DOHH2 (cell line): ENCODE measurements around the gene TMA7.
"Not testable (repeated sequence)": the region's sequence is repeated elsewhere in the genome, so short reads cannot be mapped to it uniquely, and the experiment has no call there.

Experiments used
- H3F3A ChIP-seq: fragments of 200-600 bp; sonication (generic), shearing (Covaris generic); 2 replicates; pipeline ENCODE4 v1.6.0; 2016; ENCODE audit warnings: antibody characterized with exemption, mild to moderate bottlenecking; ENCODE audit not compliant: control insufficient read depth, insufficient read depth
- H3K27ac ChIP-seq: fragments of 200-600 bp; sonication (generic); 2 replicates; pipeline ENCODE4 v1.5.1; 2014; ENCODE audit warnings: low read depth, mild to moderate bottlenecking, low read length, moderate library complexity
- H3K27me3 ChIP-seq: fragments of 200-600 bp; sonication (generic); 2 replicates; pipeline ENCODE4 v1.6.1; 2014; ENCODE audit warnings: mild to moderate bottlenecking, low read length, mixed read lengths; ENCODE audit not compliant: control insufficient read depth
- H3K36me3 ChIP-seq: fragments of 200-600 bp; sonication (generic); 2 replicates; pipeline ENCODE4 v1.6.1; 2014; ENCODE audit warnings: mild to moderate bottlenecking, low read length, moderate library complexity, mixed read lengths; ENCODE audit not compliant: control insufficient read depth
- H3K4me1 ChIP-seq: fragments of 200-600 bp; sonication (generic); 2 replicates; pipeline ENCODE4 v1.6.1; 2014; ENCODE audit warnings: mild to moderate bottlenecking, low read length, mixed read lengths; ENCODE audit not compliant: control insufficient read depth
- H3K4me2 ChIP-seq: fragments of 200-600 bp; sonication (generic); 2 replicates; pipeline ENCODE4 v1.6.0; 2014; ENCODE audit warnings: mild to moderate bottlenecking, low read length, moderate library complexity
- H3K4me3 ChIP-seq: fragments of 200-600 bp; sonication (generic); 2 replicates; pipeline ENCODE4 v1.5.1; 2014; ENCODE audit warnings: mild to moderate bottlenecking, low read length, mixed read lengths
- H3K79me2 ChIP-seq: fragments of 200-600 bp; sonication (generic); 2 replicates; pipeline ENCODE4 v1.6.1; 2014; ENCODE audit warnings: mild to moderate bottlenecking, low read length, mixed read lengths; ENCODE audit not compliant: control insufficient read depth
- H3K9me2 ChIP-seq: fragments of 200-600 bp; sonication (generic); replicated peaks from 2 replicates; pipeline ENCODE4 v1.6.1; 2014; ENCODE audit warnings: mild to moderate bottlenecking, low read length, mixed read lengths; ENCODE audit not compliant: control insufficient read depth
- H3K9me3 ChIP-seq: fragments of 200-600 bp; sonication (generic); 2 replicates; pipeline ENCODE4 v1.6.1; 2014; ENCODE audit warnings: antibody characterized with exemption, low read length, mixed read lengths; ENCODE audit not compliant: control insufficient read depth, insufficient read depth
- H4K20me1 ChIP-seq: fragments of 200-600 bp; sonication (generic); 2 replicates; pipeline ENCODE4 v1.6.0; 2014; ENCODE audit warnings: low read depth, mild to moderate bottlenecking, antibody characterized with exemption, low read length, moderate library complexity; ENCODE audit not compliant: control insufficient read depth, insufficient read depth
- CTCF ChIP-seq: fragments of 200-600 bp; sonication (generic); IDR thresholded peaks from one replicate; pipeline ENCODE4 v1.5.1; 2014; ENCODE audit warnings: antibody characterized with exemption, mild to moderate bottlenecking, low read depth, low read length; ENCODE audit not compliant: poor library complexity, severe bottlenecking
- EZH2phosphoT487 ChIP-seq: fragments of 200-600 bp; sonication (generic); IDR thresholded peaks from 2 replicates; pipeline ENCODE4 v1.6.1; 2017; ENCODE audit warnings: borderline replicate concordance, mild to moderate bottlenecking, antibody characterized with exemption, low read length, moderate library complexity, mixed read lengths

TMA7 gene

GRCh38 chr3:48400824-48401433, 39.1 kb upstream of the TMA7 start:
- H3K4me2 ChIP-seq: no peak overlapping the region
- H3K36me3 ChIP-seq: no peaks in the 10 kb centered on the region
- H3K4me1 ChIP-seq: no peaks in the 10 kb centered on the region
- H3K9me2 ChIP-seq: no peaks in the 10 kb centered on the region
- no peak overlapping the region for H3K27ac ChIP-seq
- no peaks in the 10 kb centered on the region for H4K20me1 ChIP-seq
- no peaks in the 10 kb centered on the region for H3K9me3 ChIP-seq
- no peak overlapping the region for H3K4me3 ChIP-seq
- H3F3A ChIP-seq: no peaks in the 10 kb centered on the region
- no peaks in the 10 kb centered on the region for H3K79me2 ChIP-seq
- TF ChIP-seq EZH2phosphoT487 (no peak), CTCF (peak; percentile 83)
- H3K27me3 ChIP-seq: no peaks in the 10 kb centered on the region

GRCh38 chr3:48401434-48401901, 38.6 kb upstream of the TMA7 start:
- not testable (repeated sequence) for H3K79me2 ChIP-seq, H3K9me2 ChIP-seq, H3K4me2 ChIP-seq, H3K4me3 ChIP-seq, H3K27ac ChIP-seq, H3F3A ChIP-seq, H3K4me1 ChIP-seq, H3K9me3 ChIP-seq, H3K27me3 ChIP-seq, H4K20me1 ChIP-seq, H3K36me3 ChIP-seq

DNA sequence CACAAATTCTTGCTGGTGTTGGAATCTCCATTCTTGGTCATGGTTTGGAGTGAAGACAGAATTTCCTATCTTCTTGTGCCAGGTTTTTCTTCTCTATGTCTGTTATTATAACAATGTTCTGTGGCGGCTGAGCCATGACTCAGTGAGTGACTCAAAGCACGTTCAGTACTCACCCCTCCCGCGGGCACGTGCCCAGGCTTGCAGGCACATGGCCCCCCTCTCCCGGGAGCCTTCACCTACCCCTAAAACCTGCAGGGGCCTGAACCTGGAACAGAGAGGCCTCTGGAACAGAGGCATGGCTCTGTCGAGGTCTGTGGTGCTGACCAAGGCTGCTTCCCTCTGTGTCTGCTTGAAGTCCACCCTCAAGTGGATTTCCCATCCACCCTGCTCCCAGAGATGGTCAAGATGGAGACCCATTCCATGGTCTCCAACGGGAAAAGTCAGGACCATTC, 37.8 kb upstream of the TMA7 start:
- no peaks in the 10 kb centered on the region for H3K27me3 ChIP-seq
- H3K79me2 ChIP-seq: no peaks in the 10 kb centered on the region
- H4K20me1 ChIP-seq: no peaks in the 10 kb centered on the region
- no peaks in the 10 kb centered on the region for H3K4me1 ChIP-seq
- no peak overlapping the region for H3K4me2 ChIP-seq
- H3K9me3 ChIP-seq: no peaks in the 10 kb centered on the region
- no peaks in the 10 kb centered on the region for H3K36me3 ChIP-seq
- no peaks in the 10 kb centered on the region for H3K9me2 ChIP-seq
- H3K4me3 ChIP-seq: no peak overlapping the region
- no peak overlapping the region for H3K27ac ChIP-seq
- no peaks in the 10 kb centered on the region for H3F3A ChIP-seq
- no peak for TF ChIP-seq CTCF
- TF ChIP-seq EZH2phosphoT487: no peak

- H3K36me3 ChIP-seq: no peaks in the 10 kb centered on the region
- no peaks in the 10 kb centered on the region for H3K79me2 ChIP-seq
- H3F3A ChIP-seq: no peaks in the 10 kb centered on the region
- no peak overlapping the region for H3K27ac ChIP-seq
- TF ChIP-seq CTCF (no peak), EZH2phosphoT487 (no peak)
- H3K4me3 ChIP-seq: no peak overlapping the region
- H3K4me2 ChIP-seq: no peak overlapping the region
- H3K4me1 ChIP-seq: no peaks in the 10 kb centered on the region
- H3K9me2 ChIP-seq: no peaks in the 10 kb centered on the region
- no peaks in the 10 kb centered on the region for H3K9me3 ChIP-seq
- no peaks in the 10 kb centered on the region for H3K27me3 ChIP-seq
- H4K20me1 ChIP-seq: no peaks in the 10 kb centered on the region
These were observed 37.1 kb upstream of the TMA7 start for GRCh38 chr3:48402907-48403306.
